CD4-positive, alpha-beta T cell treated with Interleukin-17A for 4 hours (primary cell): ENCODE results near the gene GRIN3B.

Source experiments
- DNase-seq: peaks from one replicate; pipeline ENCODE4 v3.0.0-alpha.2; 2020; ENCODE audit warnings: mixed read lengths

The GRIN3B gene

DNA sequence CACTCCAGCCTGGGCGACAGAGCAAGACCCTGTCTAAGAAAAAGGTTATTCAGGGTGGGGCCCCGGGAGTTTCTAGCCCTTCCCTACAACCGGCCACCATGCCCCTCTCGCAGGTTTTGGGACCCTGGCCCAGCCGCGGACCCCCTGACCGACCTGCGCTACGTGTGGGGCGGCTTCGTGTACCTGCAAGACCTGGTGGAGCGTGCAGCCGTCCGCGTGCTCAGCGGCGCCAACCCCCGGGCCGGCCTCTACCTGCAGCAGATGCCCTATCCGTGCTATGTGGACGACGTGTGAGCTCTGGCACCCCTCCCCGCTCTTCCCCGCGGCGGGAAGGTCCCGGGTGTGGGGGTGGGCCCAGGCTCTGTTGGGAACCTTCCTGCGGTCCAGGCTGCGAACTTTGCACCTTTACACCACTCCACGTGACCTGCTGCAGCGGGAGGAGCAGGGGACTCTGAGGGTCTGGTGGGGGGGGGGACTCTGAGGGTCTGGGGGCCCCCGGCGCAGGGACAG lies 46.0 kb downstream of the GRIN3B start:
- no peak for DNase-seq

DNA sequence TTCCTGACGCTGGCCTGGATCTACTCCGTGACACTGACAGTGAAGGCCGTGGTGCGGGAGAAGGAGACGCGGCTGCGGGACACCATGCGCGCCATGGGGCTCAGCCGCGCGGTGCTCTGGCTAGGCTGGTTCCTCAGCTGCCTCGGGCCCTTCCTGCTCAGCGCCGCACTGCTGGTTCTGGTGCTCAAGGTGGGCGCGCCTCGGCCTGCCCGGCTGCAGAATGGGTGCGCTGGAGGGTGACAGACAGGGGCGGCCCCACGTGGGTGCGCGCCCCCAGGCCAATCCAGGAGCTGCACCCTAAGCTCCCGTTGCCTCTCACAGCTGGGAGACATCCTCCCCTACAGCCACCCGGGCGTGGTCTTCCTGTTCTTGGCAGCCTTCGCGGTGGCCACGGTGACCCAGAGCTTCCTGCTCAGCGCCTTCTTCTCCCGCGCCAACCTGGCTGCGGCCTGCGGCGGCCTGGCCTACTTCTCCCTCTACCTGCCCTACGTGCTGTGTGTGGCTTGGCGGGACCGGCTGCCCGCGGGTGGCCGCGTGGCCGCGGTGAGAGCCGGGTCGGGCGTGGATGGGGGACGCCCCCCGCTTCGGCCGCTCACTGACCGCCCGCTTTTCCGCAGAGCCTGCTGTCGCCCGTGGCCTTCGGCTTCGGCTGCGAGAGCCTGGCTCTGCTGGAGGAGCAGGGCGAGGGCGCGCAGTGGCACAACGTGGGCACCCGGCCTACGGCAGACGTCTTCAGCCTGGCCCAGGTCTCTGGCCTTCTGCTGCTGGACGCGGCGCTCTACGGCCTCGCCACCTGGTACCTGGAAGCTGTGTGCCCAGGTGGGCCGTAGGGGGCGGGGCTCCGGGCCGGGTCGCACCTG lies 46.8 kb downstream of the GRIN3B start:
- no peak for DNase-seq

DNA sequence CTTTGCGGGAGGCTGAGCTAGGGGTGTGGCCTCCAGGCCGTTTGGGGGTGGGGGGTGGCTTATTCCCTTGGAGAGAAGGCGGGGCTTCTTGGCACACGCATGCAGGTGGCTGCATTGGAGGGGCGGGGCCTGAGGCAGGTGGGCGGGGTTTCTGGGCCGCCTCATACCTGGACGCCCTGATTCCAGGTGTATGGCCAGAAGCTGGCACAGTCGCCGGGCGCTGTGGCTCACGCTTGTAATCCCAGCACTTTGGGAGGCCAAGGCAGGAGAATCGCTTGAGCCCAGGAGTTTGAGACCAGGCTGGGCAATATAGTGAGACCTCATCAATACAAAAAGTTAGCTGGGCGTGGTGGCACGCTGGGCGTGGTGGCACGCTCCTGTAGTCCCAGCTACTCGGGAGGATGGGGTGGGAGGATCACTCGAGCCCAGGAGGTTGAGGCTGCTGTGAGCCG lies 47.5 kb downstream of the GRIN3B start:
- DNase-seq: no peak

DNA sequence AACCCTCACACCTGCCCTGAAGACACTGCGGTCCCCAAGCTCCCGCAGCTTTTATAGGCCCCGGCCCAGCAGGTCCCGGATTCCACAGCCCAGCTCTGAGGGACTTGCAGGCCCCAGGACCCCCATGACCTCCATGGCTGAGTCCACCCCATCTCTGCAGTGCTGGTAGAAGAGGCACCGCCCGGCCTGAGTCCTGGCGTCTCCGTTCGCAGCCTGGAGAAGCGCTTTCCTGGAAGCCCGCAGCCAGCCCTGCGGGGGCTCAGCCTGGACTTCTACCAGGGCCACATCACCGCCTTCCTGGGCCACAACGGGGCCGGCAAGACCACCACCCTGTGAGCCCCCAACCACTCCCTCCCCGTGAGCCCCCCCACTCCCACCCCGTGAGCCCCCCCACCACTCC lies 48.9 kb downstream of the GRIN3B start:
- no peak for DNase-seq

DNA sequence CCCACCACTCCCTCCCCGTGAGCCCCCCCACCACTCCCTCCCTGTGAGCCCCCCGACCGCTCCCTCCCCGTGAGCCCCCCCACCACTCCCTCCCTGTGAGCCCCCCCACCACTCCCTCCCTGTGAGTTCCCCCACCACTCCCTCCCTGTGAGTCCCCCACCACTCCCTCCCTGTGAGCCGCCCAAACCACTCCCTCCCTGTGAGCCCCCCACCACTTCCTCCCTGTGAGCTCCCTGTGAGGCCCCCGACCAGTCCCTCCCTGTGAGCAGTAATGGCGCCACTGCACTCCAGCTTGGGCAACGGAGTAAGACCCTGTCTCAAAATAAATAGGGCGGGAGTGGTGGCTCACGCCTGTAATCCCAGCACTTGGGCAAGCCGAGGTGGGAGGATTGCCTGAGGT lies 49.6 kb downstream of the GRIN3B start:
- no peak for DNase-seq

DNA sequence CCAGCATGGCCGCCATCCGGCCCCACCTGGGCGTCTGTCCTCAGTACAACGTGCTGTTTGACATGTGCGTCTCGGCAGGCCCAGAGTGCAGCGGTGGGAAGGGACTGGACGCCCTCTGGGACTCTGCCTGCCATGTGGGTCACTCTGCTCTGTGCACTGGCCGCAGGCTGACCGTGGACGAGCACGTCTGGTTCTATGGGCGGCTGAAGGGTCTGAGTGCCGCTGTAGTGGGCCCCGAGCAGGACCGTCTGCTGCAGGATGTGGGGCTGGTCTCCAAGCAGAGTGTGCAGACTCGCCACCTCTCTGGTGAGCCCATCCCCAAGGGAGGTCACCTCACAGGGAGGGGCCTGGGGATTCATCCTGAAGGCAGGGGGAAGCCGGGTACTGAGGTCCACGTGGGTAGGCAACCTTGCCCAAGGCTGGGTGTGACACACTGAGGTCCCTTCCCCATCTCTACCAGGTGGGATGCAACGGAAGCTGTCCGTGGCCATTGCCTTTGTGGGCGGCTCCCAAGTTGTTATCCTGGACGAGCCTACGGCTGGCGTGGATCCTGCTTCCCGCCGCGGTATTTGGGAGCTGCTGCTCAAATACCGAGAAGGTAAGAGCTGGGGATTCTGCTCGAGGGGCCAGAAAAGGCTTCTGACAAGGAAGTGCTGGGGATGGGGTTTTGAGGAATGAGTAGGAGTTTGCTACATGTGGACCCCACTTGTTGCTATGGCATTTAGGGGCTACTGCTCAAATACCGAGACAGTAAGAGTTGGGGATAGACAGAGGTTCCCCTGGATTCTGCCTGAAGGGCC lies 51.0 kb downstream of the GRIN3B start:
- DNase-seq: no peak

DNA sequence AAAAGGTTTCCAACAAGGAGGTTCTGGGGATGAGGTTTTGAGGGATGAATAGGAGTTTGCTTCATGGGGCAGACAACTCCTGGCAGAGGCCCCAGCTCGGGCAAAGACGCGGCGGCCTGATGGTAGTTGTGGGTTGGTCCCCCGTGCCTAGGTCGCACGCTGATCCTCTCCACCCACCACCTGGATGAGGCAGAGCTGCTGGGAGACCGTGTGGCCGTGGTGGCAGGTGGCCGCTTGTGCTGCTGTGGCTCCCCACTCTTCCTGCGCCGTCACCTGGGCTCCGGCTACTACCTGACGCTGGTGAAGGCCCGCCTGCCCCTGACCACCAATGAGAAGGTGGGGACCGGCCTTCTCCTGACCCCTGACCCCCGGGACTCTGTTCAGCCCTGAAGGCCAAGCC lies 51.6 kb downstream of the GRIN3B start:
- no peak for DNase-seq

DNA sequence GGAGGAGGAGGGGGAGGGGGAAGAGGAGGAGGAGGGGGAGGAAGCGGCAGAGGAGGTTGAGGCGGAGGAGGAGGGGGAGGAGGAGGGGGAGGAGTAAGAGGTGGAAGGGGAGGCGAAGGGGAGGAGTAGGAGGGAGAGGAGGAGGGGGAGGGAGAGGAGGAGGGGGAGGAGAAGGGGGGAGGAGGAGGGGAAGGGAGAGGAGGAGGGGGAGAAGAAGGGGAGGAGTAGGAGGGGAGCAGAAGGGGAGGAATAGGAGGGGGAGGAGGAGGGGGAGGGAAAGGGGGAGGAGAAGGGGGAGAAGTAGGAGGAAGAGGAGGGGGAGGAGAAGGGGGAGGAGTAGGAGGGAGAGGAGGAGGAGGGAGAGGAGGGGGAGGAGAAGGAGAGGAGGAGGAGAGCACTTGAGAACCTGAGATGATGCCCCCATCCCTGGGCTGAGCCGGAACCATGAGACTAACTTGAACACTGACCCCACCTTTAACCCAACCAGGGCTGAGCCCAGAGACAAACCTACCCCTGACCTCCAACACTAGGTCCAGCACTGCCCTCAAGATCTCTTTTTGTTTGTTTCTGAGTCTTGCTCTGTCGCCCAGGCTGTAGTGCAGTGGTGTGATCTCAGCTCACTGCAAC lies 52.2 kb downstream of the GRIN3B start:
- peak; percentile 35 for DNase-seq

DNA sequence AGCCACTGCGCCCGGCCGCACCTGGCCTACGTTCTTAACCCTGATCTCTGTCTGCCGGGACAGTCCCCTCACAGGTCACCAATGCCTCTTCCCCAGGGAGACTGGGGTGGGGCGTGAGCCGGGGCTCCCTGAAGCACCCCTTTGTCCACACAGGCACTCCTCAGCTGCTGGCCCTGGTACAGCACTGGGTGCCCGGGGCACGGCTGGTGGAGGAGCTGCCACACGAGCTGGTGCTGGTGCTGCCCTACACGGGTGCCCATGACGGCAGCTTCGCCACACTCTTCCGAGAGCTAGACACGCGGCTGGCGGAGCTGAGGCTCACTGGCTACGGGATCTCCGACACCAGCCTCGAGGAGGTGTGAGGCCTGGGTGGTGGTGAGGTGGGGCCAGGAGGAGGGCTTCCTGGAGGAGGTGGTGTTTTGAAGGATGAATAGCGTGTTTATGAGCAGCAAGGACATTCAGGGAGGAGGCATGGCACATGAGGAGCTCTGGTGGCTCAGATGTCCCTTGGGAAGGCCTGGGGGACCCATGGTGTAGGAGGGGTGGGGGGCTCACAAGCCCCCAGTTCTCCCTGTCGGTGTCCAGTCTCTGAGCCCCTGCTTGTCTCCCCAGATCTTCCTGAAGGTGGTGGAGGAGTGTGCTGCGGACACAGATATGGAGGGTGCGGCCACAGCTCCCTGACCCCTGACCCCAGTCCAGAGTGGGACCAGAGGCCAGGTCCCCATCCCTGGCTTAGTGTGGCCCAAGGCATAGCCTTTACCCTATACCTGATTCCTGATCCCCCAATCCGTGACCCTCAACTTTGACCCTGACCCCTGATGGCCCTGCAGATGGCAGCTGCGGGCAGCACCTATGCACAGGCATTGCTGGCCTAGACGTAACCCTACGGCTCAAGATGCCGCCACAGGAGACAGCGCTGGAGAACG lies 53.2 kb downstream of the GRIN3B start:
- DNase-seq: no peak

DNA sequence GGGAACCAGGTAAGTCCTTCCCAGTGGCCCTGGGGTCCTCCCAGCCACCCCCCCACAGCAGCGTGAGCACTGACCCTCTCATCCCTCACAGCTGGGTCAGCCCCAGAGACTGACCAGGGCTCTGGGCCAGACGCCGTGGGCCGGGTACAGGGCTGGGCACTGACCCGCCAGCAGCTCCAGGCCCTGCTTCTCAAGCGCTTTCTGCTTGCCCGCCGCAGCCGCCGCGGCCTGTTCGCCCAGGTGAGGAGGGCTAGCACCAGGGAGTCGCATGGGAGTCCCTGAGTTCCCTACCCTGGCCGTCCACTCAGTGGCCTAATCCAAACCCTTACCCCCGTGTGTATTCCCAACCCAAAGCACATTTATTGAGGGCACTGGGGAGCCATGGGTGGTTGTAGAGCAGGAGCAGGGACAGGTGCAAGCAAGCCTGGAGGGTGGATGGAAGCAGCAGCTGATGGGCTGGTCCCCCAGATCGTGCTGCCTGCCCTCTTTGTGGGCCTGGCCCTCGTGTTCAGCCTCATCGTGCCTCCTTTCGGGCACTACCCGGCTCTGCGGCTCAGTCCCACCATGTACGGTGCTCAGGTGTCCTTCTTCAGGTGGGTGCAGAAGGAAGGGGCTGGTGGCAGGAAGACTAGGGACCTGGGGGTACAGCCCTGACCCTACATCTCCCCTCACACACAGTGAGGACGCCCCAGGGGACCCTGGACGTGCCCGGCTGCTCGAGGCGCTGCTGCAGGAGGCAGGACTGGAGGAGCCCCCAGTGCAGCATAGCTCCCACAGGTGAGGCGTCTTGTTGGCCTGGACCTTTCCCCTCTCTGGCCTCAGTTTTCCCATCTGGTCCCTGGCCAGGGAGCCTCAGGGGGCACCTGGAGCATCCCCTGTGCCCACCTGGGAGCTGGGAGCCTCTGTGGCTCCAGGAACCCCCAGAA lies 54.1 kb downstream of the GRIN3B start:
- no peak for DNase-seq

DNA sequence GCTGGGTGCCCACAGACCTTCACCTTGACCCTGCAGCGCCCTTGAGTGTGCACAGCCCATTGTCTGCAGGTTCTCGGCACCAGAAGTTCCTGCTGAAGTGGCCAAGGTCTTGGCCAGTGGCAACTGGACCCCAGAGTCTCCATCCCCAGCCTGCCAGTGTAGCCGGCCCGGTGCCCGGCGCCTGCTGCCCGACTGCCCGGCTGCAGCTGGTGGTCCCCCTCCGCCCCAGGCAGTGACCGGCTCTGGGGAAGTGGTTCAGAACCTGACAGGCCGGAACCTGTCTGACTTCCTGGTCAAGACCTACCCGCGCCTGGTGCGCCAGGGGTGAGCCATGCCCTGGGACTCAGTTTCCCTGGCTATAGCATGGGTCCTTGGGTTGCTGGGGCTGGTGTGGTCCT lies 54.8 kb downstream of the GRIN3B start:
- DNase-seq: no peak

DNA sequence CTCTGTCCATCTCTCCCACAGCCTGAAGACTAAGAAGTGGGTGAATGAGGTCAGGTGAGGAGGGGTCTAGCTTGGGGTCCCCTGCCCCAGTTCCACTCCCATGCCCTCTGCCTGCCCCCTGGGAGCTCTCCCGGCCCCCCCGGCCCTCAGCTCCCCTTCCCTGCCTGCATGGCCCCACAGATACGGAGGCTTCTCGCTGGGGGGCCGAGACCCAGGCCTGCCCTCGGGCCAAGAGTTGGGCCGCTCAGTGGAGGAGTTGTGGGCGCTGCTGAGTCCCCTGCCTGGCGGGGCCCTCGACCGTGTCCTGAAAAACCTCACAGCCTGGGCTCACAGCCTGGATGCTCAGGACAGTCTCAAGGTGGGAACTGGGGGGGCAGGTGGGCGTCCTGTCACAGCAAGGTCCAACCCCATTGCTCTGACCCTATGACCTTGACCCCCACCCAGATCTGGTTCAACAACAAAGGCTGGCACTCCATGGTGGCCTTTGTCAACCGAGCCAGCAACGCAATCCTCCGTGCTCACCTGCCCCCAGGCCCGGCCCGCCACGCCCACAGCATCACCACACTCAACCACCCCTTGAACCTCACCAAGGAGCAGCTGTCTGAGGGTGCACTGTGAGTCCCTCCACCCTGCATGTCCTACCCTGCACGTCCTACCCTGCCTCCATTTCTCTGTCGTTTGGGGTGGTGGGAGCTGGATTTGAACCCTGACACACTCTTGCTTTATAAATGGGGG lies 55.8 kb downstream of the GRIN3B start:
- no peak for DNase-seq

DNA sequence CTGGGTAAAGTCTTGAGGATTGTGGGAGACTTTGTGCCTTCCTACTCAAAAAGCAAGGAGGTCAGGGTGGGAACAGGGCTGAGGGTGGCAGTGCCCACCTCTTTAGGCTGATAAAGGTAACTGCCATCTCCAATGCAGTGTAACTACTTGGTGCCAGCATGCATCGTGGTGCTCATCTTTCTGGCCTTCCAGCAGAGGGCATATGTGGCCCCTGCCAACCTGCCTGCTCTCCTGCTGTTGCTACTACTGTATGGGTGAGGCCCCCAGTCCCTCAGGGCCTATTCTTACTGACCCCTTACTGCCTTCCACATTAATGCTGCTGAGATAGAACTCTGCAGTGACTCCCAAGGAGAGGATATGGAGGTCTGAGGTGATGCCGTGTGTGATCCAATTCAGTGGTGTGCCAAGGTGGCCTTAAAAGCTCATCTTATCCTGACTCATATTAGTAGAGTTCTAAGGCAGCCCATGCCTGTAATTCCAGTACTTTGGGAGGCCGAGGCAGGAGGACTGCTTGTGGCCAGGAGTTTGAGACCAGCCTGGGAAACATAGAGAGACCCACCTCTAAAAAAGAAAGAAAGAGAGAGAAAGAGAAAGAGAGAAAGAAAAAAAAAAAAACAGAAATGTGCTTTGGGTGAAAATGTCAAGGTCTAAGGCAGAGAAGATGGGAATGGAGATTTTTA lies 57.1 kb downstream of the GRIN3B start:
- peak; percentile 71 for DNase-seq

DNA sequence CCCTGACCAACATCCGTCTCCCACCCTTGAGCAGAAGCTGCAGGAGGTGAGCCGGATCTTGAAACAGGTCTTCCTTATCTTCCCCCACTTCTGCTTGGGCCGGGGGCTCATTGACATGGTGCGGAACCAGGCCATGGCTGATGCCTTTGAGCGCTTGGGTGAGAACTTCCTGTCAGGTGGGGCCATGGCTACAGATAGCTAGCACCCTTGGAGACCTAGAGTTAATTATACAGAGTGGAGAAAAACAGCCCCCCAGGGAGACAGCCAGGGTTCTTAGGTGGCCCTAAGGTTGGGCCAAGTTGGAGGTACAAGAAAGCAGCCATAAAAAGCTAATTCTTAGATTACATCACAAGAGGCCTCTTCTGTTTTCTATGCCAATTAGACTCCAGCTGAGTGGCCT lies 57.9 kb downstream of the GRIN3B start:
- peak; percentile 44 for DNase-seq
